Thoracic aorta (tissue), 2 donors: ENCODE measurements around the gene SMYD2. TPM values are rescaled to one million over a fixed set of nuclear protein-coding genes. Genes with fewer than 3 reads are reported as not detected.

Experiments used
- ATAC-seq: fragments of 150-250 bp; one replicate; pipeline ENCODE4 v1.8.0; 2017; ENCODE audit warnings: low read depth; ENCODE audit not compliant: insufficient number of reproducible peaks, low FRiP score
- DNase-seq: peaks from one replicate; pipeline ENCODE4 v3.0.0-alpha.2; 2020; ENCODE audit warnings: low spot score
- H3K27ac ChIP-seq, 2 donors: fragments of 200-600 bp; sonication (generic); 1 replicate in 1 of 2; 2 replicates in 1 of 2; pipeline ENCODE4 v1.5.1; 2016; ENCODE audit warnings: mild to moderate bottlenecking in 2 of 2, moderate library complexity in 2 of 2
- H3K27me3 ChIP-seq: fragments of 200-600 bp; sonication (generic); replicated peaks from 2 replicates; pipeline ENCODE4 v1.6.0; 2016; ENCODE audit warnings: mild to moderate bottlenecking; ENCODE audit not compliant: insufficient read depth
- H3K36me3 ChIP-seq: fragments of 200-600 bp; sonication (generic); one replicate; pipeline ENCODE4 v1.5.1; 2016
- H3K4me1 ChIP-seq, 2 donors: fragments of 200-600 bp; sonication (generic); 1 replicate in 1 of 2; 2 replicates in 1 of 2; pipeline versions ENCODE4 v1.5.1 to v1.6.0; 2016; ENCODE audit warnings: low read depth in 2 of 2, mild to moderate bottlenecking in 1 of 2; ENCODE audit not compliant: control insufficient read depth in 1 of 2
- H3K4me3 ChIP-seq: fragments of 200-600 bp; sonication (generic); 2 replicates; pipeline ENCODE4 v1.5.1; 2016; ENCODE audit warnings: mild to moderate bottlenecking
- H3K9me3 ChIP-seq: fragments of 200-600 bp; sonication (generic); 2 replicates; pipeline ENCODE4 v1.5.1; 2016
- total RNA-seq, 2 donors: library from RNA; depleted of rRNA; stranded (reverse); fragments of >200 nt; gene quantifications; one replicate each; pipeline versions ENCODE4 v1.1.0 to v1.2.3, GENCODE V29; 2016
- TF ChIP-seq, protein P1 (sequence below): fragments of 200-600 bp; sonication (generic); IDR thresholded peaks from one replicate; pipeline ENCODE4 v1.5.1; 2019; ENCODE audit warnings: antibody characterized with exemption

The SMYD2 gene
- total RNA-seq, 2 donors from 2014 or later, result 10.9 to 13.4 TPM

DNA sequence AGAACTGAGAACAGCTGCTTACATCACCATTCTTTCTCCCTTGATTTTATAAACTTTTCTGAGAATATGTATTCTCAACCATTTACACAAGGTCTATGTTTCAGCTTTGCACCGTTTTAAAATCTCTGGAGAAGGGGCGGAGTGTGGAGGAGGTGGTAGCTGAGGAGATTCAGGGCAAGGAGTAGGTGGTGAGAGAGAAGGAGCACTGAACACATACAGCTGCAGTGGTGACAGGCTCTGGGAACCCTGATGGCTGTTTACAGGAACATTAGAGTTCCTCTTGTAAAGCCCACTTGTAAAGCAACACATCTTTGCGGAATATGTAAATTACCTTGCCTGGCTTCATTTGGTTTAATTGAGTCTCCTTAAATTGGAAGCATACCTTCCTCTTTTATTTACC is 89.7 kb downstream of the SMYD2 start:
- H3K36me3 ChIP-seq, result no peaks in the 10 kb centered on the region

DNA sequence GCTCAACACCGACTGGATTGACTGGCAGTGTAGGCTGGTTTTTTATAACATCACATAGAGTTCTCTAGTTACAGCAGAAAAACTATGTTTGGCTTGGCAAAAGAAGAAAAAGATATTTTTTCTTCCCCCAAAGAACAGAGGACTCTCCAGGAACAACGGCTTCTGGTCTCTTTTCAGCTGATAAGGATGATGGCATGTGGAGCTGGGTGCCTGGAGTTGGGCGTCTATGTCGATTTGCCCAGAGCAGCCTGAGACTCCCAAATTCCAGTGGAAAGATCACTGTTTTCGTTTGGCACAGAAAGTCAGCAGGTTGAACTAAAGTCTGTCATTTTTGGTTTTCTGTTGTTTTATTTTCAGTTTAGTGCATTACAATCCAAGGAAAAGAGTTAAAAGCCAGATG is 91.1 kb downstream of the SMYD2 start:
- Histone ChIP-seq H3K4me1 (peaks cover 0 to 13% of the 10 kb centered on the region in 2 donors), H3K27me3 (no peaks in the 10 kb centered on the region), H3K9me3 (no peaks in the 10 kb centered on the region), H3K4me3 (no peak overlapping the region), H3K27ac (no peak overlapping the region), H3K36me3 (peaks cover 4% of the 10 kb centered on the region)
- ATAC-seq (no peak), DNase-seq (no peak)
- TF ChIP-seq, protein P1, sequence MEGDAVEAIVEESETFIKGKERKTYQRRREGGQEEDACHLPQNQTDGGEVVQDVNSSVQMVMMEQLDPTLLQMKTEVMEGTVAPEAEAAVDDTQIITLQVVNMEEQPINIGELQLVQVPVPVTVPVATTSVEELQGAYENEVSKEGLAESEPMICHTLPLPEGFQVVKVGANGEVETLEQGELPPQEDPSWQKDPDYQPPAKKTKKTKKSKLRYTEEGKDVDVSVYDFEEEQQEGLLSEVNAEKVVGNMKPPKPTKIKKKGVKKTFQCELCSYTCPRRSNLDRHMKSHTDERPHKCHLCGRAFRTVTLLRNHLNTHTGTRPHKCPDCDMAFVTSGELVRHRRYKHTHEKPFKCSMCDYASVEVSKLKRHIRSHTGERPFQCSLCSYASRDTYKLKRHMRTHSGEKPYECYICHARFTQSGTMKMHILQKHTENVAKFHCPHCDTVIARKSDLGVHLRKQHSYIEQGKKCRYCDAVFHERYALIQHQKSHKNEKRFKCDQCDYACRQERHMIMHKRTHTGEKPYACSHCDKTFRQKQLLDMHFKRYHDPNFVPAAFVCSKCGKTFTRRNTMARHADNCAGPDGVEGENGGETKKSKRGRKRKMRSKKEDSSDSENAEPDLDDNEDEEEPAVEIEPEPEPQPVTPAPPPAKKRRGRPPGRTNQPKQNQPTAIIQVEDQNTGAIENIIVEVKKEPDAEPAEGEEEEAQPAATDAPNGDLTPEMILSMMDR, result no peak

More for the DNA sequence above, 89.7 kb downstream of the SMYD2 start:
- no peak for ATAC-seq
- Histone ChIP-seq H3K4me1 (peaks cover 0 to 13% of the 10 kb centered on the region in 2 donors), H3K27me3 (no peaks in the 10 kb centered on the region), H3K27ac (no peak overlapping the region), H3K9me3 (no peaks in the 10 kb centered on the region), H3K4me3 (no peak overlapping the region)
- no peak for DNase-seq
- TF ChIP-seq, protein P1, result no peak

DNA sequence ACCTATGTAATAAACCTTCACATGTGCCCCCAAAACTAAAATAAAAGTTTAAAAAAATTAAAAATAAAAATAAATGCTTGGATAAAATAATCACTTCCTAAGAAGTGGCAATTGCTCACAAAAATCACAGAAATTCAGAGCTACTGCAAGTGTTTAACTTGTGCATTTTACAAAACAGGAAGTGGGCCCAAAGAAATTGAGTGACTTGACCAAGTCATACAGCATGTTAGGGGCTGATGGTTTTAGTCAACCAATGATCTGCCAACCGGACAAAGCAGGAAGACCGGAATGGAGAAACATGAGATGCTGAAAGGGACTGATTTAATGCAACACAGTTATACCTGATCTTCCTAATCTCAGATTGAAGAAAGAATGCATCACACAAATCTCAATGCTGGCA is 96.5 kb downstream of the SMYD2 start:
- DNase-seq (no peak), ATAC-seq (no peak)
- H3K9me3 ChIP-seq, result no peaks in the 10 kb centered on the region
- peak overlapping the region in 1 of 2 donors; percentile 38 for H3K27ac ChIP-seq
- TF ChIP-seq, protein P1, result no peak
- no peaks in the 10 kb centered on the region for H3K27me3 ChIP-seq
- peaks cover 12% of the 10 kb centered on the region in 2 donors for H3K4me1 ChIP-seq
- H3K36me3 ChIP-seq, result peaks cover 4% of the 10 kb centered on the region
- H3K4me3 ChIP-seq, result no peak overlapping the region

DNA sequence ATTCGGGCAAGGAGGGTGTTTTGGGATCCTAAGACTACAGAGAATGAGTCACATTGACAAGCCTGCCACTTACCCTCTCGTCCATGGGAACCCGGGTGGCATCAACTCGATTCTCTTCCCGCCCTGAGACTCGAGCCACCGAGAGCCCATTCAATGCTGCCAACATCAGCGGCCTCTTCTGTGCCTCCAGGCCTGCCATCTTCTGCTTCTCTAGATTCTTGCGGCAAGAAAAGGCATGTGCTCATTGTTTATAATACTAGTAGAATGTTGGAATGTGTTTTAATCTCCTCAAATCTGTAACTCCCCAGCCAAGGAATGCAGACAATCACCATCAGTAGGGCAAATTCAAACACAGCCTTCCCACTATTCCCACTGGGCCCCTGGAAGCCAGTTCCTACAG is 96.9 kb downstream of the SMYD2 start:
- H3K36me3 ChIP-seq, result peaks cover 4% of the 10 kb centered on the region
- H3K27ac ChIP-seq, result peak overlapping the region in 1 of 2 donors; percentile 38
- no peak overlapping the region for H3K4me3 ChIP-seq
- H3K9me3 ChIP-seq, result no peaks in the 10 kb centered on the region
- H3K27me3 ChIP-seq, result no peaks in the 10 kb centered on the region
- TF ChIP-seq, protein P1, result no peak
- DNase-seq (no peak), ATAC-seq (peak; percentile 13)
- peaks cover 12% of the 10 kb centered on the region in 2 donors for H3K4me1 ChIP-seq

DNA sequence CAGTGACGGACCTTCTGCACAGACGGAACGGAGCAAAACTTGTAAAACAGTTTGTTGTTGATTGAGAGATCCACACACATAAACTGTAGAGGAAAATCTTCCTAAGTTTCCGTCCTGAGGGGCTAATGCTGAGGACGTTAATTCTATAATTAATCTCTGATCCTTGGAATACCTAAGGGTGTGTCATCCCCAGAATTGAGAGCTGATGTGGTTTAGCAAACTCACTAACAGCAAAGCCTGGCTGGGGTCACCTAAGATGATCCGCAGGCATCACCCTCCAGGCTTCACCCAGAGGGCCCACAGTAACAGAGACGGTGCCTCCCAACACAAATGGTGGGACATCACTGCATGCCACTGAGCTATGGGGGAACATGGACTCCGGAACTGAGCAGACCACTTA is 97.5 kb downstream of the SMYD2 start:
- ATAC-seq, result no peak
- DNase-seq, result no peak
- no peak overlapping the region for H3K4me3 ChIP-seq
- peaks cover 7% of the 10 kb centered on the region for H3K36me3 ChIP-seq
- H3K27ac ChIP-seq, result no peak overlapping the region
- H3K27me3 ChIP-seq, result no peaks in the 10 kb centered on the region
- H3K4me1 ChIP-seq, result peaks cover 12% of the 10 kb centered on the region in 2 donors
- TF ChIP-seq, protein P1, result no peak
- H3K9me3 ChIP-seq, result no peaks in the 10 kb centered on the region
